Measurements from ENCODE around the gene GBP3.
"Not testable (repeated sequence)": the region's sequence is repeated elsewhere in the genome, so short reads cannot be mapped to it uniquely, and the experiment has no call there.

DNA sequence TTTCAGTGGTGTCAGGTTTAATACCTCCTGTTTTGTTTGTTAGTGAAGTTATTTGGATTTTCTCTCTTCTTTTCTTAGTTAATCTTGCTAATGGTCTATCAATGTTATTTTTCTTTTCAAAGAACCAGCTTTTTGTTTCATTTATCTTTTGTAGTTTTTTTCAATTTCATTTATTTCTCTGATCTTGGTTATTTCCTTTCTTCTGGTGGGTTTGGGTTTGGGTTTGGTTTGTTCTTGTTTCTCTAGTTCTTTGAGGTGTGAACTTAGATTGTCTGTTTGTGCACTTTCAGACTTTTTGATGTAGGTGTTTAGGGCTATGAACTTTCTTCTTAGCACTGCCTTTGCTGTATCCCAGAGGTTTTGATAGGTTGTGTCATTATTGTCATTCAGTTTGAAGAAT is 20.5 kb downstream of the GBP3 start:
- TF ChIP-seq POLR2AphosphoS5 (IDR thresholded peaks at IDR 0.05; ENCODE audit: low read depth, low read length); TAF1 (IDR thresholded peaks at IDR 0.05; ENCODE audit: borderline replicate concordance, low read depth, low read length); POLR2A (IDR thresholded peaks at IDR 0.05; ENCODE audit: low read depth, low read length): not testable (repeated sequence)

All from GM12892 (cell line).